ENCODE data around the gene CTBP2.

CTBP2 gene

DNA sequence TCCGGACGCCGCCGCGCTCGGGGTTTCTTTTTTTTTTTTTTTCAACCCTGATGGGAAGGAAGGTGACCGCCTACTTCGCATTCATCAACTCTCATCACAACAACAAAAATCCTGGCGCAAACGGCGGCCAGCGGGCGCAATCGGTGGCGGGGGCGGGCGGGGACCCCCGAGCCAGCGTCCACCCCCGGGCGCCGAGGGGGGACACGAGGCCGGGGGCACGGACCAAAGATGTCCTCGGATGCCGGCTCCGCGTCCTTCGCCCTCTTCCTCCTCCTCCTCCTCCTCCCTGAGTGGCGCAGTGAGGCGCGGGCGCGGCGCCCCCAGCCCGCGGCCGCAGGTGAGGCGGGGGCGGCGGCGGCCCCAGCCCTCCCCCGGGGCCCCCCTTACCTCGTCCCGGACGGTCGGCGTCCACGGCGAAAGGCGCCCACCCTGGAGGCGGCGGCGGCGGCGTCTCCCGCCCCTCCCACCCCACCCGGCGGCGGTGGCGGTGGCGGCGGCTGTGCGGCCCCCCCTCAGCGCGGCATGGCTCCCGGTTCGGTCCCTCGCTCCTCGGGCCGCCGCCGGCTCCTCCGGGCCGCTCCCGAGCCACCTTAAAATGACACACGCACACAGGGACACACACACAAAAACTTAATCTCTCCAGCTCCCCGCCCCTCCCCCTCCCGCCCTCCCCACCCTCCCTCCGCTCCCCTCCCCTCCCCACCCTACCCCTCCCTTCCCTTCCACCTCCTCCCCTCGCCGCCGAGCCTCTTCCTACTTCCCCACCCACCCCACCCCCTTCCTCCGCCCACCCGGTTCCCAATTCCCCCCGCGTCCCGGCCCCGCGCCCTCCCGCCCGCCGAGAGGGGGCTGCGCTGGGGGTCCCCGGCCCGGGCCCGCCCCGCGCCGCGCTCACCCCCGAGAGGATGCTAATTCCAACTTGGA lies at the start of gene CTBP2:
CTBP2 (minus strand) TSS at position 632 of the 924 bp plus-strand sequence.
- DNase-seq (ENCODE audit: low read depth in 2 of 2) = no peak

DNA sequence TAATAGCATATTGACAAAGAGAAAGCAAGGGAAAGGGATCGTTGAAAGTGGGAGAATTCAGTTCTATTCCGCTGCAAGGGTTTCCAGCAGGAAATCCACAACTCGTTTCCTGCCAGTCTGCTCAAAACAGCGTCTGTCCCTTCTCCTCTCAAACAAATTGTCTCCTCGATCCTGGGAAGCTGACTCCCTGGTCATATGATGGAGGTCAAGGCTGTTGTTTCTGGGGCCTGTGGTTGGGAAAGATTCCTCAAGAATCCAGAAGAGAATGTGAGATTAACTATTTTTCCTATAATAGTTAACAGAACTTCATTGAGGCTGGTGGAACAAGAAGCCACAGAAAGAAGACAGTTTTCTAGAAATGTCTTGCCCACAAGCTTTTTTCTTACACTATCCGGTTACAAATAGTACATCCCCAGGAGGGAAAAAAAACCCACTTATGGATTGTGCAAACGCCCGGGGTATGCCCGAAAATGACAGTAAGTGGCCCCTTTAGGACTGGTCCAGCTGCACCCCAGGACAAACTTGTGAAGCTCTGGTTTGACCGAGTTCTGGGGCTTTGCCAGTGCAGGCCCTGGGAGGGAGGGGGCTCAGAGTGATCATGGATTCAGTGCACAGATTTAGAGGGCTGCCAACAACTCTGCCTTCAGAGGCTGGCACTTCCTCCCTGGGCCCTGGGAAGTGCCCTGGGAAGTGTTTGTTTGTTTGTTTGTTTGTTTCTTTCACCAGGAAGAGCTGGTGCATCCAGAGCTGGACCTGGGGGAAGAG lies 49.4 kb upstream of the CTBP2 start:
- DNase-seq (ENCODE audit: low read depth in 2 of 2) = no peak

DNA sequence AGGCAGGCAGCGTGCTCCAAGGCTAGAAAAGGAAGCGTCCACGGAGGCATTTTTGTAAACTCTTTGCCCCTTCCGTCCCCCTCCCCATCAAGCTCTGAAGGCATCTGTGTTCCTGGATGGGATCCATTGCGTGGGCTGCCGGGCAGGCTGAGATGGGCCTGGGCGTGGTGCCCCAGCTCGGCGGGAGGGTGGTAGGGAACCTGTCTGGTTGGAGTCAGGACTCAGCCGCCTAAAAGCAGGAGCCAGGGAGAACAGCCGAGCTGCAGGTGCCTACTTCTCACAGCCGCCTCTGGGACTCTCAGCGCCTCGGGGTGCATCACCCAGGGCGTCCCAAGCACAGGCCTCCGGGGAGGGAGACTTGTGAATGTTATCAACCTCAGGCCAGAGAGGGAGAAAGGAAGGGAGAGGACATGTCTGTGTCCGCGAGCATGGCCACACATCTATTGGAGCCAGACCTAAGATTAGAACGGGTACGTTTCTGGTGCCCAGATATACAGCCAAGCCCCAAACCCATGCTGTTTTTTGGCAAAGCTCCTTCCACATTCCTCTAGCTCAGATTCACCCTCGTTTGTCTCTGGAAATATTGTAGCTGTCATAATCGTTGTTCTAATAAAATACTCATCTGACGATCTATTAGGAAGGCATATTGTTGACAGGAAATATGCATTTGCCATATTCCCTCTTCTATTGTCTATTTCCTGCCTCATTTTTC lies 48.6 kb upstream of the CTBP2 start:
- no peak for DNase-seq (ENCODE audit: low read depth in 2 of 2)

DNA sequence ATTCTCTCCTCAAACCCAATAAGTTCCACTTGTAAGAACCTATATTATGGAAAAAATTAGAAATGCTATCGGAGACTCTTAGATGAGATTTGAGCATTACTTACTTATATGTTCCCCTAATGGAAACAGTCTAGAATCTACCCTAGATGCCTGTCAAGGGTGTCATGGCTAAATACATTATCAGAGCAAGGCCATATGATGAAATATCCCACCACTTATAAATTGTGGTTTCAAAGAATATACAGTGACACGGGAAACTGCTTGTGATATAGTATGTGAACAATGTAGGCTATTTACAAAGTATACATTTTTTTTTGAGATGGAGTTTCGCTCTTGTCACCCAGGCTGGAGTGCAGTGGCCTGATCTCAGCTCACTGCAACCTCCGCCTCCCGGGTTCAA lies 46.3 kb upstream of the CTBP2 start:
- no peak for DNase-seq (ENCODE audit: low read depth in 2 of 2)

DNA sequence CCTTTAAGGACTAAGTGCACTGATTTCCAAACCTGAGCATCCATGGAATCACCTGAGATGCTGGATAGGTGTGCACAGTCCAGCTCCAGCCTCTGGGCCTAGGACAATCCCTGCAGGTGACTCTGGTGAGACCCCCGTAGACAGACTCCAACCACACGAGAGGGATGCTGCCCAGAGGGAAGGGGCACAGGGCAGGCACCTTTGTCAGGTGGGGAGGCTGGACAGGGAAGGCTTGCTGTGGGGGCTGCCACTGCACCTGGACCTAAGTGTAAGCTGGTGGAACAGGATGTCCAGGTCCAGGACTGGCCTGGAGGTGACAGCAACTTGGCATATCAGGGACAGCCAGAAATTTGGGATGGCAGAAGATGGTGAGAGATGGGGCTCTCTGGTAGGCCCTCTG lies 45.1 kb upstream of the CTBP2 start:
- DNase-seq (ENCODE audit: low read depth in 2 of 2) = no peak

DNA sequence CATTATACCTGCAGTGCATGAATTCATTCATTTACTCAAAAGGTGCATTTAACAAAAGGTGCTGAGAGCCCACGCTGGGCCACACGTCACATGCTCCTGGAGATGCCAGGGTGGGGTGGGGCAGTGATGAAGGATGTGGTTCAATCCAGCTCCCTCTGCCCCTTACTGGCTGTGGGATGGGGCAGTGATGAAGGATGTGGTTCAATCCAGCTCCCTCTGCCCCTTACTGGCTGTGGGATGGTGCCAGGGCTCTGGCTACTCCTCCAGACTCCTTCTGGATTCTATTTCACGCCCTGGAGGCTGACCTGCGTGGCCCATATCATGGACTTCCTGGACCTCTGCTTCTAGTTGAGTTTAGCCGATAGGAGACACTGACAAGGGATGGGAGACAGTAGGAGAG lies 44.0 kb upstream of the CTBP2 start:
- DNase-seq (ENCODE audit: low read depth in 2 of 2) = no peak

DNA sequence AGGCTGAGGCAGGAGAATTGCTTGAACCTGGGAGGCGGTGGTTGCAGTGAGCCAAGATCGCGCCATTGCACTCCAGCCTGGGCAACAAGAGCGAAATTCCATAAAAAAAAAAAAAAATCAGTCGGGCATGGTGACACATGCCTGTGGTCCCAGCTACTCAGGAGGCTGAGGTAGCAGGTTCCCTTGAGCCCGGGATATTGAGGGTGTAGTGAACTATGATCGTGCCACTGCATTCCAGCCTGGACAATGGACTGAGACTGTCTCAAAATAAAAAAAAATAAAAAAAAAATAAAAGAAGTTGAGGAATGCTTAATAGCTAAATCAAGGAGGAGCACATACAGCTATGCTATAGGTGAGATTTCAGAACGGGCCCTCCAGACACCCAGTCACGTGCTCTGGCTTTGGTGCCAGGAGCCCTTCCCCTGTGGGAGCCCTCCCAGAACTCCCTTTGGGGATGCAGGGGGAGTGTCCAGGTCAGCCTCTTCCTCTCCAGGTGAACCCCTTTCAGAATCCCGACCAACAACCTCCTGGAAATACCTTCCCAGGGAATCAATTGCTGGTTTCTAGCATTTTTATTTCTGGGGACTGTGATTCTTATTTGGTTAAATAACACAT lies 42.9 kb upstream of the CTBP2 start:
- no peak for DNase-seq (ENCODE audit: low read depth in 2 of 2)

DNA sequence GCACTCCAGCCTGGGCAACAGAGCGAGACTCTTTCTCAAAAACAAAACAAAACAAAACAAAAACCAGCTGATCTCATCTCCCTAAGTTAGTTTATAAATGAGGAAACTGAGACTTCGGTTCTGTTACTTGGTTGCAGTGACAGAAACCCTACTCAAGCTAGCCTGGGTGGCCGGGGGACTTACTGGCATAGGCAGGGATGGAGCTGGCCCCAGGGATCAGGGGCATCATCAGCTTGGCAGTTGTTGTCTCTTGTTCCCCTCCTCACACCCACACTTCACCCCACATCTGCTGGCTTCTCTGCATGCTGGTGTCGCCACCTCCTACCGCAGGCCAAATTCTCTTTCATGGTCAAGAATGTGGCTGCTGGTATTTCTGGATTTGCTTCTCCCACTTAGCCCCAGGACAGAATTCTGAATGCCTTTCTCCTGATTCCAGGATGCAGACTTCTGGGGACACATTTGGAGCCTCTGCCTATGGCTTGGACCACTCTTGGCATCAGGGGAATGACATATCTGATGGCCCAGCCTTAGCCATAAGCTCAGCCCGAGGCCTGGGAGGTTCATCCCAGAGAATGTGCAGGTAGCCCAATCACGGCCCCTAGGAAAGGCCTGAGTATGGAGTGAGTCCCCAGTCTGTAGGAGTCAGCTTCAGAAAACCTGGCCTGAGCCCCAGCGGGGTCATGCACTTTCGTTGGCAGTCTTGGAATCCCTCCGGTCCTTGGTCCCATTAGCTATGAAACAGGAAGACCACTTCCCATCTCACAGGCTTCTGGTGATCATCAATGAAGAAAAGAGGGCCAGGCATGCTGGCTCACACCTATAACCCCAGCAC lies 41.6 kb upstream of the CTBP2 start:
- no peak for DNase-seq (ENCODE audit: low read depth in 2 of 2)

DNA sequence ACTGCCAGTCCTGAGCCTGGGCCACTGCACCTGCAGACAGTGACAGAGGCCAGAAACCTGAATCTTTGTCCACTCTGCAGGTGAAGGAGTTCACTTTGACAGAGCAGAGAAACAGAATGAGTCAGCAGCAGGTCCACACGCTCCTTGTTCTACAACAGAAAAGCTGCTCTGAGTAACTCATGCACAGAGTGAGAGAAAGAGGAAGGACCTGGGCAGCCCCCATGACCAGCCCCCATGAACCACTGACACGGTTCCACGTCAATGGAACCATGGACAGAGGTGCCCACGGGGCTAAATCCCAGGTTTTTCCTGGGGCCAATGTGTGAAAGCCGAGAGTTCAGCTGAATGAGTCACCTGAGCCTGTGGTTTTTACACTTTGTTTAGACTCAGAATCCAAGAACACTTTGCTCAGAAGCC lies 40.8 kb upstream of the CTBP2 start:
- DNase-seq (ENCODE audit: low read depth in 2 of 2) = no peak

DNA sequence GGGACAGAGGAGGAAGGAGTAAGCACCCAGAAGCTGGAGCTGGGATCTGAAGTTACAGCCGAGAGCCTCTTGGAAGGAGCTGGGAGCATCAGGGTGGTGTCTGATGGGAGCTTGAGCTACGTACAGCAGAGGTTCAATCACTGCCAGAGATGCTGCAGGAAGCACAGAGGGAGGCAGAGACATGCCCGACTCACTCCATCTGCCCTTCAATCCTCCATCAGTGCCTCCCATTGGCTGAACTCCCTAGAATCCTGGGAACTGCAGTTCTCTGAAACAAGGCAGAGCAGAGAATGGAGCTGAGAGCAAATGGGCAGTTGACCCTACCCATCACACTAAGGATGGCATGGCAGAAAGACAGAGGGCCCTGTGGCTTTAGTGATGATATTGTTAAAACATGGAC lies 40.0 kb upstream of the CTBP2 start:
- DNase-seq (ENCODE audit: low read depth in 2 of 2) = no peak

DNA sequence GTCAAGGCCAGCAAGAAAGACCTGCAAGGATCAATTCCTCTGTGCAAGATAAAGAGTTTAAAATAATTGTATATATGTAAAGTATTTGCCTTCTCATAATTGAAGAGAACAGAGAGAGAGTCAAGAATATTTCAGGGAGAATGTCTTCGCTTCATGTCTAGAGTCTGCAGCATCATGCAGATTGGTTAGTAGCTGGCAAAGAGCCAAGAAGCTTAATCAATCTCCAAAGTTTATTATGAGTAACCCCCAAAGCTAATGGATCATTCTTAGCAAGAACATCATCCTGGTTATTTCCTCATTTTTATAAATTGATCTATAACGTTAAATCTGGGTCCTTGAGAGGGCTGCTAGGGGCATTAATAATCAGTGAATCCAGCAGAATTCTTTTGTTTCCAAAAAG lies 38.9 kb upstream of the CTBP2 start:
- DNase-seq (ENCODE audit: low read depth in 2 of 2) = no peak

DNA sequence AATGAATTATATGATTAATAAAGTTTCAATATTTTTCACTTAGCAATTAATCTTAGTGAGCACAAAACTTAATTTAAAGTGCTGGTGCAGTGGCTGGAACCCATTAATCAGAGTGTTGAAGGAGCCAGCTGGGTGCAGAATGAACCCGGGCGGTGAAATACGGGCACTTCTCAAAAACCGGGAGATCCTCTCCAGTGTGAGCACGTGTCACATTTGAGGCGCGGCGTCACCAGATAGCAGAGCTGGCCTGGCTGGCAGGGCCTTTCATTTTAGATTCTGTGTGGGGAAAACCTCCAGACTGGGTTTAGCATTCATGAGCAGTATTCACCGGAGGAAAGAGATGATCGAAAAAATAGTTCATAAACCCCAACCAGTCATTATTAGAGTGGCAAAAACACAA lies 34.5 kb upstream of the CTBP2 start:
- no peak for DNase-seq (ENCODE audit: low read depth in 2 of 2)

DNA sequence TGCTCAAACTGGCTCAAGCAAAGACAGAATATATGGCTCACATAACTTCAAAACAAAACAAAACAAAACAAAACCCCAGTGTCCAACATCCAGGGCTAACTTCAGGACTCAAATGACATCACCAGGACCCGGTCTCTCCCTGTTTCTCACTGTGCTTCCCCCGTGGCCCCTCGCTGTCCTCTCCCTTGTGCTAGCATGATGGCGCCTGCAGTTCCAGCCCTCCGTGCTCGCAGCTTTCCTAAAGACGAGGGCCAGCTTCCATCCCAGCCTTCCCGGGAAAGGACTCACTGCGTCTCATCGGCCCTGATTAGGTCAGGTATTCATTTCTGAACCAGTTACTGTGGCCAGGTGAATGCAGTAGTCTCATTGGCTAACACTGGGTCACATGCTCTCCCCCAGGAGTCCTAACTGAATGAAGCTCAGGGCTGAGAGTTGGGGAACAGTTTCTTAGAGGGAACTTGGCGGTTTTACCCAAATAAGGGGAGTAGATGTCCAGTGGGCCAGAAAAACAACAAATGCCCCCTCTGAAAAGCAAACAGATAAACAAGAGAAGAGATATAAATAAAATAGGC lies 33.0 kb upstream of the CTBP2 start:
- DNase-seq (ENCODE audit: low read depth in 2 of 2) = no peak

DNA sequence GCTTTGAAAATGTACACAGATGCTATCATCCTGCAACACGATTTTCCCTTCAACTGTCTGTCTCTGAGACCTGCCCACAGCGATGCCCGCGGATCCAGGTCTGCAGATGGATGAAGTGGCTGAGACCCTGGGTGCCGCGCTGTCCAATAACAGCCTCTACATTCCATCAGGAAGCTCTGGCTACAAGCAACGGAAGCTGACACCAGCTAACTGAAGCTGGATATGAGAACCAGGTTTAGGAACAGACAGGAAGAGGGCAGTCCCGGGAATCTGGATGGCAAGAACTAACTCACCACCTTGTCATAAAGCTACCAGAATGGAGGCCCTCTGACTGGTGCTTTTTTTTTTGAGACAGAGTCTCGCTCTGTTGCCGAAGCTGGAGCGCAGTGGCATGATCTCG lies 32.3 kb upstream of the CTBP2 start:
- DNase-seq (ENCODE audit: low read depth in 2 of 2) = no peak

DNA sequence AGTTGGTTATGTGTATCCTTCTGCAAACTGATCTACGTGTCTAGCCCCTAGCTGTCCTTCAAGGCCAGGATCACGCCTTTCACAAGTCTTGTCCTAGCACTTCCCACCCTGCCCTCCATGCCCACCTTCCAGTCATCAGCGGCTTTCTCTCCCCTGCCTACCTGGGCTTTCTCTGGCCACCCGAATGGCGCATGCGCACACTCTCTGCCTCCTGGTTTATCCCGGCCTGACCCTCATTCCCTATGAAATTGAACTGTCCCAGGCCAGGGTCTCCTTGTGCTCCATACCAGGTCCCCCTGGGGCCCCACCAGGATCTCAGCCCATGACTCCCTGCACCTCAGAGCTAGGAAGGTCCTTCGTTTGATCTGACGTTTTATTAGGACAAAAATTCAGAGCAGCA lies 31.6 kb upstream of the CTBP2 start:
- DNase-seq (ENCODE audit: low read depth in 2 of 2) = no peak

DNA sequence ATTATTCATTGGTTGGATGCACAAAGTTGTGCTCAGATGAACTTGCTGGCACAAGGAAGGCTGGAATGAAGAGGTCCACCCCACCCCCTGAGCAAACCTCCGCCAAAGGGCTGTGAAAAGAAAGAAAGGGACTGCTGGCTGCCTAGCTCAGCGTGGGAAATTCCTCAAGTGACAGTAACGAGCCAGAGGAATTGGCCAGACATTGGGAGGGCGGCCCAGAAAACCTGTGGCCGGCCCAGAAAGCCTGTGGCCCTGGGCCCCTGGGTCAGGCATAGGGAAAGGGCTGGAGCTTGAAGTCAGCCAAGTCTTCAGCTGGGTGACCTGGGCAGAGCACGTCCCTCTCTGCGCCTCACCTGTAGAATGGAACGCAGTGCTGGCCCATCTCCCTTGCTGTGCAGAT lies 30.6 kb upstream of the CTBP2 start:
- no peak for DNase-seq (ENCODE audit: low read depth in 2 of 2)

DNA sequence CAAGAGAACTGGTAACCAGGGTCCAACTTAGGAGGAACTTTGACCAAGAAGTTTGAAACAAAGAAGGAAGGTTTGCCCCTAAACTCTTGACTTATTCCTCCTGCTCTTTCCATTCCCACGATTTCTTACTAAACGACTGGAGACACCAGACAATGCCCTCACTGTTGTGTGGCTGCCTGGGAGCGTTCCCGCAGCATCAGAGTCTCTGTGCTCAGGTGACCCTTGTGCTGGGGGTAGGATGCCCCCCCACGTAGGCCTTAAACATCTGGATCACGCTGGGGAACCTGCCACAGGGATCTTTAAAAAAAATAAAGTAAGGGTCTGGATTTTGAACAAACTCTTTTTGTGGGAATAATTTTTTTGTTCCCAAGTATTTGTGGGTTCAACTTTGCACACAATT lies 30.1 kb upstream of the CTBP2 start:
- DNase-seq (ENCODE audit: low read depth in 2 of 2) = no peak

DNA sequence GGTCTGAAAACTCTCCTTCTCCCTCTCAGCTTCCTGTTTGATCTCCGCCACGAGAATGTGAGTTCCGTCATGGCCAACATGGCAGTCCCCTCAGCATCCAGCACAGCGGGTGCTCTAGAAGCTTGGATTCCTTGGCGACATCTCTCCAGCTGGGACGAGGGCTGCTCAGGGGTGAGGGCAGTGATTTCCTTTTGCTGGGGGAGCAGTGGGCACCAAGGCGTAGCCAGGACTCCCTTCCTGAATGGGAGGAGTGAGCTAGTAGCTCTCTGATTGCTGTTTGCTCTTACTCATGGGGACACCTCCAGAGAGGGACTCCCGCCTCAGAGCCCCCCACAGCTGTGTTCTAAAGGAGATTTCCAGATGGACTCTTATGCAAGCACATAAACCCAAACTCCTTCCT lies 28.8 kb upstream of the CTBP2 start:
- no peak for DNase-seq (ENCODE audit: low read depth in 2 of 2)

DNA sequence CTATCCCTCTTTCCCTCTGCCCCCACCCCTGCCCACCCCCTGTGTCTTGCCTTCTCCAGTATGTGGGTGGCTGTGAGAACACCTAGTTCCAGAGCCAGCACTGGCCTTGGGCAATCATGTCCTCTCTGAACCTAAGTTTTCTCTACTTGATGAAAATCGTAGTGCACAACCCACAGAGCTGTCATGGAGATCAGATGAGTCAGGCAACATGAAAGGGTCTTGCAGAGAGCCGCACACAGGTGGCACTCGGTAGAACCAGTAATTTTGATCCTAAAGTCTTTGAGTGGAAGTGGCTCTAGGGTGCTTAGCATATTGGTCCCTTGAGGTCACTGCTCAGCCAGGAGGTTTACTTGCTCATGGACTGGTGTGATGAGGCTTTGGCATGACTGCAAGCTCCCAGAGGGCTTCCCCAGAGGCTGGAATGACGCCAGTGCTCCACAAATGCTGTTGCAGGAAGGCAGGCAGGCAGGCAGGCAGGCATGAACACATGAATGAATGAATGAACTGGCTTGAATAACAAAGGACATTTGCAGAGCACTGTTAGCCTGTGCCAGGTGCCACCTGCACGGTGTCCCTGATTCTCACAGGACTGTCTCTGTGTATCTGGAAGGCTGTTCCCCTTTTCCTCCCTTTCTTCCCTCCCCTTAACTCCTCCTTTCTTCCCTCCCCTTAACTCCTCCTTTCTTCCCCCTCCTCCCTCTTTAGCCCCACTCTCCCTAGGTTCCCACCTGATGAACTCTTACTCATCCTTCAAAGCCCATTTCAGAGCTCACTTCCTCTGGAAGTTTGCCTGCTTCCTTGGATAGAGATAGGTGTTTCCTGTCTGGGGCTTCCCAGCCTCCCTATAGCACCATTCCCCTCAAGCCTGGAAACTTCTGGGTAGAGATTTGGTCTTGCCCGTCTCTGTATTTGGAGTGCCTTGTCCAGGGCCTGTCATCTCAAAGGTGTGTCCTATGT lies 27.2 kb upstream of the CTBP2 start:
- DNase-seq (ENCODE audit: low read depth in 2 of 2) = no peak

Data from stimulated activated CD8-positive, alpha-beta memory T cell treated with anti-CD3 and anti-CD28 coated beads, Interleukin-7, amount 100 ng/mL, for 1 hour (primary cell).